ENCODE data around the gene TEC.

TEC gene

GRCh38 chr4:48269861-48270522 lies 354 bp upstream of the TEC start:
- DNase-seq (ENCODE audit: low read depth in 2 of 2): peak; percentile 80 to 88

DNA sequence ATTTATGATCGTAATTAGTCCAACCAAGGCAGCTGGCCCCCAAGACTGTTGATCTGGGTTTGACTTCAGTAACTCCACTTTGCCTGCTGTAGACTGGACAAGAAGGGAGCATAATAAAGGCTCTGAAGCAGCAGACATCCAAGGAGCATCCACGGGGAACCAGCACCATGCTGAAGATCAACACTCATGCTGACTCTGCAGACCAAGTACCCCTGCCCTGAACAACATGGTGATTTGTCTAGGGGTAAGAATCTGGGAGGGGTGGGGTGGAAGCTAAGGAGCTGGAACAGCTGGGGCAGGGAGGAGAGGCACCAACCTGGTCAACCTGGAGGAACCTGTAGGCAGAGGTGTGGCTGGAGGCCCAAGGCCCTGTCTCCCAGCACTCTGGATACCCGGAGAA lies 2.1 kb downstream of the TEC start:
- DNase-seq (ENCODE audit: low read depth in 2 of 2): no peak

DNA sequence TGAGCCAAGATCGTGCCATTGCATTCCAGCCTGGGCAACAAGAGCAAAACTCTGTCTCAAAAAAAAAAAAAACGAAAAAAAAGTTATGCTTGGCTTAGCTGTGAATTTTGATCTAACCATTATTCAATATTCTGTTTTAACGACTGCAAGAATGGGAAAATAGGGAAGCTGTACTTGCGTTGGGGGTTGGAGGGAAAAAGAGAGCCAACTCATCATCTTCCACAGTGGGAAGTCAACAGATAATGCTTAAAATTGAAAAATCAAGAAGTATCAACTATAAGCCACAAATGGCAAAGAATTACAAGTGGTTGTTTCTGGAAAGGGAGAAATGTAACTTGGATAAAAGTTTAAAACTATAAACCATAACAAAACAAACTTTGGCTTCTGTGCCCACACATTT lies 2.9 kb downstream of the TEC start:
- DNase-seq (ENCODE audit: low read depth in 2 of 2): no peak

- no peak for DNase-seq (ENCODE audit: low read depth in 2 of 2)
Measured at GRCh38 chr4:48262926-48263325, 6.7 kb downstream of the TEC start.

DNA sequence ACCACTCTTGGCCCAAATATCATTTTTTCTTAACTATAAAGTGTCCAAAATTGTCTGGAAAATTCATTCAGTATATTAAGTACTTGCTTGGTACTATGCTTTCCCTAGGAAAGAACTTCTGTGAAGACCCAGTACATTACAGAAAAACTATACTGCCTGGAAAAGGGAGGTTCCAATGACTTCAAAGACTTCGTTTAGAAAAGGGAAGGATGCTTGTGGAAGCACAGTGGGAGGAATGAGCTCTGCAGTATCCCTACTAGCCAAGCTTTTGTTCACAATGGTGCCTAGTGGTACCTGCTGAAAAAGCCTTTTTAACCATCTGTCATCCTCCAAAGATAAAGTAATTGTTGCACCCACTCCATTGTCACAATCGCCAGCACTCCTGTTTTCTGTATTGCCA lies 7.2 kb downstream of the TEC start:
- no peak for DNase-seq (ENCODE audit: low read depth in 2 of 2)

DNA sequence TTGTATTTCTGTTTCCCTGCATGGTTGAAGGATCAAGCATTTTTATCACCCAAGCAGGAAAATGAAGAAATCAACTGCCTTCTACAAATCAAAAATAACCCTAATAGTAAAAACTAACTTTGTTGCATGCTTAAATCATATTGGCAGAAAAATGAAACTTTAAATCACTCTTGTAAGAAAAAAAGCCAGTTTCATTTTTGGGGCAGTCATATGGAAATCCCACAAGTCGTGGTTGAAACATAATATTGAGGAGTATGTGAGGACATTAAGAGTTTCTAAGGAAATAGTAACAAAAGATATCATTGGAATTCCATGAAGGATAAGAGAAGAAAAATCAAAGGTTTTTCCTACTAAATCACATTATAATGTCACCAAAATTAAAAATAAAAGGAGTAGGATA lies 8.4 kb downstream of the TEC start:
- no peak for DNase-seq (ENCODE audit: low read depth in 2 of 2)

GRCh38 chr4:48259748-48260147 lies 9.9 kb downstream of the TEC start:
- no peak for DNase-seq (ENCODE audit: low read depth in 2 of 2)

DNA sequence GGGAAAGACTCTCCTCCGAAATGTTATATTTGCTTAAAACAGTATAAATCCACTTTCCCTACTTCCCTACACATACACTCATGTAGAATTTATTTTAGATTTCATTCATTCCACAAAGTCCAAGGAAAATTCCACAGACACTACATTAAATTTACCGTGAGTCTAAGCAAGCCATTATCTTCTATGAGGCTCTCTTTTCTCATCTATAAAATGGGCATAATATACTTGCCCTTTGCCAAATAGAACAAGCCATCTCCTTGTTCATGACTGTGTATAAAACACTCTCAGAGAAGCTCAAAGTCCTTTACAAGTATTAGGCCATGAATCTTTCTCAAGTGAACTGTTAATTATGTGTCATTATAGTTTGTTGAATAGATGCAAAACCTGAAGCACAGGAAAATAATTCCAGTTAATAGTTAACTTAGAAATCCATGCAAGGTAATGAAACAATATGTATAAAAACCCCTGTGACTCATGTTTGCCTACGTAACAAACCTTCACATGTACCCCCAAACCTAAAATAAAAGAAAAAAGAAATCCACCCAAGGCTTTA lies 10.7 kb downstream of the TEC start:
- no peak for DNase-seq (ENCODE audit: low read depth in 2 of 2)

DNA sequence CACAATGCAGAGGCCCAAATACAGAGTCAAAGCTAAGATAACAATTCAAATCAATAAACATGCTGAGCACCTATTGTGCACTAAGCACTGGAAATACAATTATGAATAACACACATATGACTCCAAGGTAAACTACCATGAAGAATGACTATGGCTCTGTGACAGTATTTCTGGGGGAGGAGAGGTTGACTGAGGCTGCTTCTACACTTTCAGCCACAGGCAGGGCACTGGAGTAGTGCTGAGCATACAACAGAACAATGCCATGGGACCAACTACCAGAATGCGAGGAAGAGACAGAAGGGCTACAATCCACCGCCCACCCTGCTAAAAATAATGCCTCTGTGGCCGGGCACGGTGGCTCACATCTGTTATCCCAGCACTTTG lies 13.7 kb downstream of the TEC start:
- DNase-seq (ENCODE audit: low read depth in 2 of 2): no peak

- DNase-seq (ENCODE audit: low read depth in 2 of 2): no peak
Measured at GRCh38 chr4:48255072-48255958, 14.3 kb downstream of the TEC start.

DNA sequence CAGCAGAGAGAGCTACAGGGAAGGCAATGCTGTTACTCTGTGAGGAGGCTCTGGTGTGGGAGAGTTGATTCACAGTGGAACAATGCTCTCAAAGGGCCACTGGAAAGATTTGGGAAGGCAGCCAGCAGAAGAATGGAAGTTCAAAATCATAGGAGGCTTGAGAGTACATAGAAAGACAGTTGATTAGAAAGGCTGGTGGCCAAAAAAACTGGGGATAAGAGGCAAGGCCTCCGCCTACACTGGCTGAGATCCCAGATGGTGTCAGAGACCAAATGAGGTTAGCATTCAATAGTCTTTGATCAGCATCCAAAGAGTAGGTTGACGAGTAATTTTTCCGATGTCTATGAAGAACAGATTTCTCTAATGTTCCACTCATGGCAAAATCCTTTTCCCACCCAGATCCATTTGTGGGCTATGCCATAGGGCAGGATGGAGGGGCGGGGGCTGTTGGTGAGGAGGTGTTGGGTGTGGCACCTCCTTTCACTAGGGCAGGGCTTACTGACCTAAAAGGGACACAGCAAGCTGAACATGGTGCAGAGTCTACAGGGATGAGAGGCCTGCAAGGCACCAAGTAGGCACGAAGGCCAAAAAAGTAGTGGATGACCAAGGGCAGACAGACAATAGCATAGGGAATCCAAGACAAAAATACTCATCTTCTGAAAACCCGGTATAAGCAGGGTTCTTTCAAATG lies 15.1 kb downstream of the TEC start:
- no peak for DNase-seq (ENCODE audit: low read depth in 2 of 2)

- DNase-seq (ENCODE audit: low read depth in 2 of 2): no peak
Measured at GRCh38 chr4:48252313-48252712, 17.3 kb downstream of the TEC start.

DNA sequence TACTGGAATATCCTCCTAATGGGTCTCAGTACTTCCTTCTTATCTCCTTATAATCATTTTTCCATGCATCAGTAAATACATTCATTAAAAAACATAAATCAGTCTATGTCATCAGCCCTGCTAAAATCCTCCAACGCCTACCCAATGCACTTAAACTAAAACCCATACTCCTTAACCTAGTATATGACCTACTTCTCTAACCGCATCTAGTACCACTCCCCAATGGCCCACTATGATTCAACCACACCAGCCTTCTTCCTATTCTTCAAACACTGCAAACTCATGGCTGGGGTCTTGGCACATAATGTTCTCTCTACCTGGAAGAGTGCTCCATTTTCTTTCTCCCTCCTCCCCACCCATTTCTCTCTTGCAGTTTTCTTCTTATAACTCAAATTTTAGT lies 18.7 kb downstream of the TEC start:
- no peak for DNase-seq (ENCODE audit: low read depth in 2 of 2)

DNA sequence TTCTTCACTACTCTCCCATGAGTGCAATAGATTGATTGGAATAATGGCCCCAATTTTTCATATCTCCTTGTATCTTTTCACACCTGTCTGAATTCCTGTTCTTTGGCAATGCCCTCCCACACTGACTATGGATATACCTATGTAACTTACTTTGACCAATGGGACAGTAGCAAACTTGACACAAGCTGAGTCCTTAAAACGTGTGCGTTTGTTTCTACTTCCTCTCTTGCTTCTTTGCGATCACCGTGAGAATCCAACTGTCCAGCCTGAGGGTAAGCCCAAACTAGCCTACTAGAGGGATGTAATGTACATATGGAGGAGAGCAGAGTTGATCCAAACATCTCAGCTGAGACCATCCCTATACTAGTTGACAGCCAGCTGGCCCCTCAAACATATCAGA lies 19.3 kb downstream of the TEC start:
- no peak for DNase-seq (ENCODE audit: low read depth in 2 of 2)

- DNase-seq (ENCODE audit: low read depth in 2 of 2): no peak
Measured at GRCh38 chr4:48249378-48249777, 20.3 kb downstream of the TEC start.

GRCh38 chr4:48248559-48248953 lies 21.1 kb downstream of the TEC start:
- DNase-seq (ENCODE audit: low read depth in 2 of 2): no peak

- no peak for DNase-seq (ENCODE audit: low read depth in 2 of 2)
Measured at GRCh38 chr4:48247878-48248558, 21.6 kb downstream of the TEC start.

- DNase-seq (ENCODE audit: low read depth in 2 of 2): no peak
Measured at GRCh38 chr4:48247142-48247877, 22.3 kb downstream of the TEC start.

- DNase-seq (ENCODE audit: low read depth in 2 of 2): no peak
Measured at GRCh38 chr4:48244665-48245064, 25.0 kb downstream of the TEC start.

GRCh38 chr4:48243887-48244286 lies 25.8 kb downstream of the TEC start:
- no peak for DNase-seq (ENCODE audit: low read depth in 2 of 2)

DNA sequence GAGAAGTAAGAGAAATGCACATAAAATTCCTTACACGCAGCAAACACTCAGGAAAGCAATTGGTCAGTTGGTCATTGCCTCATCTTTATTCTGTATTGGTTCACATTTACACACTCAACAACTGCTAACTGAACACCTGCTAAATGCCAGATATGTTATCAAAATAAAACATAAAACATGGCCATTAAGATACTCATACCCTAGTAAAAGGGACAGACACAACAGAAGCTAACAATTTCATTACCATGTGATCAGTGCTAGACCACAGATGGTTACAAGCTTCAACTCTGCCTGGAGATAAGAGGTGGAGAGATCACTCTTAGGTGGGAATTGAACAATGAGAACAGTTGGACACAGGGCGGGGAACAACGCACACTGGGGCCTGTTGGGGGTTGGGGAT lies 26.2 kb downstream of the TEC start:
- DNase-seq (ENCODE audit: low read depth in 2 of 2): no peak
